NCI-H748 (cell line): ENCODE results near the gene DCBLD1.
"Not testable (repeated sequence)": the region's sequence is repeated elsewhere in the genome, so short reads cannot be mapped to it uniquely, and the experiment has no call there.

Experiments used
- DNase-seq: peaks from one replicate; lab custom pipeline; 2025; ENCODE audit not compliant: unreplicated experiment; lab: John Stamatoyannopoulos, UW

The DCBLD1 gene

DNA sequence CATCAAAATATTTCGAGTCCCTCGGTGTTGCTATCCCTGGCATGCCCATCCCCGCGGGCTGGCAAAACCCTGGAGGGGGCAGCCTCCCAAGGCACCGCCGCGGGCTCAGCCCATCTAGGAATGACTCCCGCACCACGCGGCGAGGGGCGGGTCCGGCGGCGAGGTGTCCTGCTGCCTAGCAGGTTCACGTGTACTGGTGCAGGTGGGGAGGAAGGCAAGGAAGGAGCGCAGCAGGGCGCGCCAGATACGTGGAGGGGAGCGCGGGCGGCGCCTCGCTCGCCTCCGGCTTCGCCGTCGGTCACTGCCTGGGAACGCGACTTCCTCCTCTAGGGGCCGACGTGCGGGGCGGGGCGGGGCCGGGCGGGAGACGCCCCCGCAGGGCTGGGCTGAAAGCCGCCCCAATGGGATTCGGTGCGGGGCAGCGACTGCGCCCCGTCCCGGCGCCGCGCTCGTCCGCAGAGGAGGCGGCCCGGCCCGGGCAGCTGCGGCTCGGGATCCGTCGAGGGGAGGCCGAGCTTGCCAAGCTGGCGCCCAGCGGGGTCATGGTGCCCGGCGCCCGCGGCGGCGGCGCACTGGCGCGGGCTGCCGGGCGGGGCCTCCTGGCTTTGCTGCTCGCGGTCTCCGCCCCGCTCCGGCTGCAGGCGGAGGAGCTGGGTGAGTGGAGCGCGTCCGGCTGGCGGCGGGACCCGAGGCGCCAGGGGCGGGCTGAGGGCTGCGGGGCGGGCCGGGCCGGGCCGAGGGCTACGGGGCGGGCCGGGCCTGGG, at the start of gene DCBLD1:
Gene DCBLD1, plus strand, starts transcription at position 435 of the 764 bp plus-strand sequence. Its CDS starts 108 bp downstream, at position 543.
- peak; percentile 81 for DNase-seq

DNA sequence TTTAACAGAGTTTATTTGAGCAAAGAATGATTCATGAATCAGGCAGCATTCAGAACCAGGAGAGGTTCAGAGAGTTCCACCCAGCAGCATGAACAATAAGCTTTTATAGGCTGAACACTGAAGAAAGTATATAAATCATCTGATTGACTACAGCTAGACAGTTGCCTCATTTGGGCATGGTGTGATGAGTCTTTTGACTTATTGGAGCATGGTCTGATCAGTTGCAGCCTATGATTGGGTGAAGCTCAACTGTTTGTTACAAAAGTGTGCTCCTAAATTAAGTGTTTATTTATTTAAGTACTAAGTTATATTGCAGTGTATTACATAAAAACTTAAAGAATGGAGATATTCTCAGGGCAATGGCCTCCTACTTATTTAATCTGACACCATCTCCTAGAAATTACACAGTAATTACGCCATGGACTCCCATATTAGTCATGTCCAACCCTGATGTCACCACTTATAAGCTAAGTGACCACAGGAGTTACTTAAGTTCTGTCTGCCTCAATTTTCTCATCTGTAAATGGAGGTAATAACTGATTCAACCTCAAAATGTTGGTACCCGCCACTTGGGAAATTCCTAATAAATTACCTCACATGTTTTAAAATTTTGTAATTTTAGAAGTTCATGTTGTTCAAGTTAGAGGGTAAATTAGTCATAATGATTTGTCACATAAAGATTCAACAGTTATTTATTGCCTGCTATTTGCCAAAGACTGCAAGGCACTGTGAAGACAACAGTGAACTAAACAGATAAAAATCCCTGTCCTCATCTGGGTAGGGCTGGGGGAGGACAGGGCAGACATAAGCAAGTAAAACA, 41.6 kb upstream of the DCBLD1 start:
- DNase-seq, result no peak

DNA sequence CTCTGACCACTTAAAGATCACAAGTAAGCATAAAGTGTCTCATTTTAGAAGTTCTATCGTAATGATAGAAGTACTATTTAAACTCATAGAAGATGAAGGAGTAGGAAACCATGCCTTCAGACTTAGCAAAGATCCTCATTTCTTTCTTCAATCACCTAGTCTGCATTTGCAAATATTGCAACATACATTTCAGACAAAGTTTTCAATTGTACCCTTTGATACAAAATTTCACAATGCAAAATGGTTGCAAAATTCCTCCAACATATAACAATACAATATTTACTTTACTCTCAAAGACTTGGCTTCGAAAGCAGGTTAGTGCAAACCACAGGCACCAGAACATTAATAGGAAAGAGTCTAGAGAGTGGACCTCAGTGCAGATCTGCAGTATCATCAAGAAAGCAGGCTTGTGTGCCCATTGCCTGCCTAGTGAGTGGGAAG, 40.6 kb upstream of the DCBLD1 start:
- DNase-seq, result no peak

DNA sequence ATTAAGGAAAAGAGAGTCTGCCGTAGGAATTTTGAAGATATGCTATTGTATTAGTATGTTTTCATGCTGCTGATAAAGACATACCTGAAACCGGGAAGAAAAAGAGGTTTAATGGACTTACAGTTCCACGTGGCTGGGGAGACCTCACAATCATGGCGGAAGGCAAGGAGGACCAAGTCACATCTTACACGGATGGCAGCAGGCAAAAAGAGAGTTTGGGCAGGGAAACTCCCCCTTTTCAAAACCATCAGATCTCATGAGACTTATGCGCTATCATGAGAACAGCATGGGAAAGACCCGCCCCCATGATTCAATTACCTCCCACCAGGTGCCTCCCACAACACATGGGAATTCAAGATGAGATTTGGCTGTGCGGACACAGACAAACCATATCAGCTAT, 40.2 kb upstream of the DCBLD1 start:
- not testable (repeated sequence) for DNase-seq

DNA sequence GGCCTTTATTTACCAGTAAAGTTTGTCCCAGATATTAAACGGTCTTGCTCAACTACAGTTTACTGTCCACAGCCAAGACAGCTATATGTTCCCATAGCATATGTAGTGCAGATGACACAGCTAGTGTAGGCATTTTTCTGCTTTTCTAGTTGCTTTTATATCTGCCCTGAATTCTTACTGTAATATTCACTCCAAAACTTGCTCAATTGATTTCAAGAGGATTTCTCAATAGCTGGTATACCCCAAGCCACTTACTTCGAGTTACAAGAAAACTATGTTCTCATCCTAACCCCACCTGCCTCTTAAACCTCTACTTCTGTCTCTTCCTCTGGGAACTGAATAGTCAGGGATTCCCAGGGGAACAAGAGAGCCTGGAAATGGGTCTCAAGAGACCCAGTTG, 37.9 kb upstream of the DCBLD1 start:
- no peak for DNase-seq

DNA sequence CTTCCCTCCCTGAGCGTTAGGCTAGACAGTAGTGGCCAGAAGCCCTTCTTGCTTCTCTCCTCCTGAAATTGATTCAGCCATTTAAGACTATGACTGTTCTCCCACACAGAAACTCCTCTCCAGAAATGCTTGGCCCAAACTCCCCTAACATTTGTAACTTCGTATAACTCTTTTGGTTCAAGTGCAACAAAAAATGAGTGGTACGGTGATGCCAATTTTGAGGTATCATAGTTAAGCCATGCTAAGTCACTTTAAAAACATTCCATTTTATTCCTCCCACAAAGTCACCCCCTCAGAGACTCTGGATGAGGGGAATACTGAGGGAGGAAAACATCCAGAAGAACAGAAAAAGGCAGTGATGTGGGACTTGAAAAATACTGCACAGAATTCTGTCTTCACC, 35.6 kb upstream of the DCBLD1 start:
- DNase-seq, result no peak

DNA sequence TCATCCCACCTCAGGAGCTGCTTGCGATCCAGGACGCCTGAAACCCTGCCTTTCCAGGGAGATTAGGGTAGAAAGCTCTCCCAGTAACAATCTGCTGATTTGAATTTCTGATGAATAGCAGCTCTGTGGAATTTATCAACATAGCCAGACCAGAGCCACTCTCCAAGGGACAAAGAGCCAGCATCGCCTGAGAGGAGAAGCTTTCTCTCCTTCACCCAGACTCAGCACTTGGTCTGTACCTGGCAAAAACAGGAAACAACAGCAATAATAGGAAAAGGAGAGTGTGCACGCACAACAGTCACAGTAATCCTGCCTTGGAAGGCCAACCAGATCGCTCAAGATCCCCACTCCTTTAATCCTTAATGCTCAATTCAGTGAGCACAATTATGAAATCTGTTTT, 34.5 kb upstream of the DCBLD1 start:
- DNase-seq, result no peak

DNA sequence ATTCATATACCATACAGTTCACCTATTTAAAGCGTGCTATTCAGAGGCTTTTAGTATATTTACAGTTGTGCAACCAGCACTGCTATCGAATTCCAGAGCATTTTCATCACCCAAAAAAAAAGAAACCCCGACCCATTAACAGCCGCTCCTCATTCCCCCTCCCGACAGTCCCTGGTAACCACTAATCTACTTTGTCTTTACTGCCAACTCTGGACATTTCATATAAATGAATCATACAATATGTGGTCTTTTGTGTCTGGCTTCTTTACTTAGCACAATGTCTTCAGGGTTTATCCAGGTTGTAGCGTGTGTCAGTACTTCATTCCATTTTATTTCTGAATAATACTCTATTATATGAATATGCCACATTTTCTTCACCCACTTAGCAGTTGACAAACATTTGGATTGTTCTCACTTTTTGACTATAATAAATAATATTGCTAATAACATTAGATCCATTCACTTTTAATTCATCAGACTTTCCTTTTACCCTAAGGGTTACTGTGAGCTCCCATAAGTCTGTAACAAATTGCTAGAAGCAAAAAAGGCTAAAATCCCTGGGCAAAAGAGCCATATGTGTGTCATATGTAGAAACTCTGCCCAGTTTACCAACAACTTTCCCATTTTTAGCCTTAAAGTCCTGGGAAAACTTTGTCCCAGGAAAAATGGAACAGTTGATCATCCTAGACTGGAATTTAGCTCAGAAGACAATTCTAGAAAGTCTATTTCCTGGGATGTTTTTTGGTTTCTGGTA, 33.6 kb upstream of the DCBLD1 start:
- no peak for DNase-seq

DNA sequence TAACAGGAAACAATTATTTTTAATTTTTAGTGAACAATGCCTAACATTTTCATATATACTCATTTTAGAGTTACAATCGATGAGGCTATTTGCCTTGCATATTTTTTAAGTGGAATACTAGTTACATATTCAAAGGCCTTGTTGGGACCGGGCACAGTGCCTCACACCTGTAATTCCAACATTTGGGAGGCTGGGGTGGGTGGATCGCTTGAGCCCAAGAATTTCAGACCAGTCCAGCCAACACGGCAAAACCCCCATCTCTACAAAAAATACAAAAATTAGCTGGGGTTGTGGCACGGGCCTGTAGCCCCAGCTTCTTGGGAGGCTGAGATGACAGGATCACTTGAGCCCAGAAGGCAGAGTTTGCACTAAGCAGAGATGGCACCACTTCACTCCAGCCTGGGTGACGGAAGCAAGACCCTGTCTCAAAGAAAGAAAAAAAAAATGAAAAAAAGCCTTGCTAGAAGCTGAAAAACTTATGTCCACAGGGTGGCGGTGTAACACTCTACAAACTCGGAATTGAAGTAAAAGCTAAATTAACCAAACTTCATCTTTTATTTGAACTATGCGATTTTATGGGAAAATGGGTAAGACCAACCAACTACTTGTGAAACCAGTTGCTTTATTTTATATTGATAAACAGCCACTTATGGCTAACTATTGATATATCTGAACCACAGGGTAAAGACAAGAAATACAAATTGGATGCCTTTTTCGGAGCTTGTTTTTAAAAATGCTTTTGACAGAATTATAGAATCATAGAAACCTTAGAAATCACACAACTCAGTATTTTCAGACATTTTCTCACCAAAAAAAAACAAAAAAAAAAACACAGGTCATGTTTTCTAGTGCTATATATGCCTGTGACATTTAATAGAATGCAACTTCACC, 32.7 kb upstream of the DCBLD1 start:
- peak; percentile 66 for DNase-seq

DNA sequence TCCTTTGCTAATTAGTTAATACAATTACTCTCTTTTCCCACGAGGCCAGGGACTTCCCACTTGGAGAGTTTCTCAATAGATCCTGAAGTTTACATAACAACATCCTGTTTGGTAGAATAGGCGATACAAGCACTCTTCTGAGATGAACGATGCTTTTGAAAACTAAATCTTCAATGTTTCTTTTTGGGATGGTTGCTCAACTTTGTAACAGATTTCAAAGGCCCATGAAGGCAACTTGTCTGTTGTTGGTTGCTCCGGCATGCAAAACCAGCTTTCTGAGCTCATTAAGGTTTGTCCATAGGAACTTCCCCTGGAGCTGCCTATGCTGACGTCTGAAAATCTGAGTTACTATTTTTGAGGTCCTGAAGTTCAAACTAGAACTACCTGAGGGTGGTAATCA, 30.8 kb upstream of the DCBLD1 start:
- DNase-seq, result no peak

DNA sequence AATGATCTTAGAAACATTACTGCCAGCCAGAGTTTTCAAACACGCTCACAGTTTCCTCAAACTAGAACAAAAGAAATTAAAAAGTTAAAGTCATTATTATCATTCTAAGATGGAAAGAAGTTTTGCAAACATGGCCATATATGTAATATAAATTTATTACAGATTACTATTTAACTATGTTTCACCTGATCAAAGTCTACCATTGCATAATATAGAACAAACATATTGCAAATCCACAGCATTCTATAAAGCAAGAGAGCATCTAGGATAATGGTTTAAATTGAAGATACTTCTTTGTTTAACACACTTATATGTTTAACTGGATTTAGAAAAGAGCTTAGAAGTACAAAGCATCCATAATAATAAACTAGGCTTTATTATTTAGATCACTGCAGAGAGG, 26.2 kb upstream of the DCBLD1 start:
- no peak for DNase-seq

DNA sequence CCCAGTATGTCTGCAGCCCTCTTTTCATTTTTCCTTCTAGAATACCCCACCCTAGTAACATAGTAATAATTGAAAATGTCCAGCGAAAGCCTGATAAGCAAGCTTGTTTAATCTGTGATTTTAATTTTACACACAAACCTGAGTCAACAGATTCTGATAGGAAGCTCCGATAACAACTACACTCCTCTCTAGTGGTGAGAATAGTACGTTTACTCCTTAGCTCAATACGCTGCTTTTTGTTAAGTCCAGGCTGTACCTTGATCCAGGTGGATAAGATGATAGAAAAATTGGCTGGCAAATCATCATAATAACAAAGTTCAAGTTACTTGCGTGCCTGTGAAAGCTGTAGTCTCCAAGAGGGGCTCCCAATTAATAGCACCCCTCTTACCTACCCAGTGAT, 25.5 kb upstream of the DCBLD1 start:
- no peak for DNase-seq

DNA sequence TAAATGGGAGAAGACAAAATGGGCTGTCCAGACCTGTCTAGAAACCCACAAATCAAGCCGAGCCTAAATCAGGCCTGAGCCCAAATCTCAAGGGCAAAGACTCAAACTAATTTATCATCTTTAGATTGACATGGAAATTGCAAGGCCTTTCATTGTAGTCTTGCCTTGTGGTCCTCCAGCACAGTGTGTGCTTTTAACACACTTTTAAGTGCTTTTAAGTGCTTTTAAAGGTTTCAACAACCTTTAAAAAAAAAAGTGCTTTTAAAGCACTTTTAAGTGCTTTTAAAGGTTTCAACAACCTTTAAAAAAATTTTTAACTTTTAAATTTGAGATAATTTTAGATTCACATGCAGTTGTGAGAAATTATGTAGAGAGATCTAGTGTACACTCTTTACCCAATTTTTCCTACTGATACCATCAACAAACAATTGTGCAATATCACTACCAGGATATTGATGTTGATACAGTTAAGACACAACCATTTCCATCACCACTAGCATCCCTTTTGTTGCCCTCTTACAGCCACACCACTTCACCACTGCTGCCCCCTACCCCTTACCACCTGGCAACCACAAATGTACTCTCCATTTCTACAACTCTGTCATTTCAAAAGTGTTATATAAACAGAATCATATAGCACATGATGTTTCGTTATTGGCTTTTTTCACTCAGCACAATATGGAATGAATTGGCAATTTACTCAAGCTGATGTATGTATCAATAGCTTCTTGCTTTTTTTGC, 23.1 kb upstream of the DCBLD1 start:
- no peak for DNase-seq

DNA sequence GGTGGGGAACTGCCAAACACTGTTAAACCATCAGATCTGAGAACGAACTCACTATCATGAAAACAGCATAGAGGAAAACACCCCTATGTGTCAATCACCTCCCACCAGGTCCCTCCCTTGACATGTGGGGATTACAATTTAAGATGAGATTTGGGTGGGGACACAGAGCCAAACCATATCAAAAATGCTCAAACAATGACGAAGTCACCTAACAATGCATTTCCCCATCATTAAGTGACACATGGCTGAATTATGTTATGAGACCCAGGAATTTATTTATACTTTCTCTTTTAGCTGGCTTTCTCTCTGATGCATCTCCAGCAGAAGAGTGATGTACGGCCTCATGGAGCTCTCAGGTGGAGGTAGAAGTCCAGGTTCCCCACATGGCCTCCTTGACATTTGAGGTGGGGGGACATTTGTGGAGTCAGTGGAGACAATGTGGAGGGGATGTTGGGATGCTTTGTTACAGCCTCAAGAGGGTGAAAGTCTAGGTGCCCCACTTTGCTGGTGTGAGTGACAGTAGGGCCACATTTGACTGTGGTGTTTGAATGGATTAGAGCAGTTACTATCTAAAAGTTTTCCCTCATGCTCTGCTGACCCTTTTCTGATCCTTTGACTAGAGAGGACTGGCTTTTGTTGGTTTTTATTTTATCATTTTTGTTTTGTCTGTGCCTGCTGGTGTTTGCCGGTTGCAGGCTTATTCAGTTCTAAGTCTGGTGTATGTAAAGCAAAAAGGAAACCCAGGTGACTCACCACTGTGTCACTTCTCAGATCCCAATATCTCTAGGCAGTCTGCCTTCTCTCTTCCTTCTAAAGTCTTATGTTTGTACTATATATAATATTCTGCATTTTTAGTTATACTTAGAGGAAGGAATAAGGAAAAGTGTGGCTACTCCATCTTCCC, 18.5 kb upstream of the DCBLD1 start:
- DNase-seq, result no peak

DNA sequence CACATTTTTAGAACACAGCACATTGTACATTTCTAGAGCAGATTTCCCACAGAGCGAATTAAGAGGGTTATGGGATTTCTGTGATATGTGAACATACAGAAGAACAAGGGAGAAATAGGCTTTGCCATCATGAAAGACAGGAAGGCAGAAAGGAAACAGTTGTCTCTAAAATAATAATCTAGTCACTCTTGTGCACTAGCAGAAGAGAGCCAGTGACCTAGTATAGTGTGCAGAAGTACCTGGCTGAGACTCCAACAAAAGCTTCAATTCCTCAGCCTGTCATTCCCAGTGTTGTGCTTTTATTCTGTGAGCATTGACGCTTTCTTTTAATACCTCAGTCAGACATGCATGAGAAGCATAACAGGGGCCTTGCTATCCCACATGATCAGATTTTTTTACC, 17.8 kb upstream of the DCBLD1 start:
- DNase-seq, result no peak

DNA sequence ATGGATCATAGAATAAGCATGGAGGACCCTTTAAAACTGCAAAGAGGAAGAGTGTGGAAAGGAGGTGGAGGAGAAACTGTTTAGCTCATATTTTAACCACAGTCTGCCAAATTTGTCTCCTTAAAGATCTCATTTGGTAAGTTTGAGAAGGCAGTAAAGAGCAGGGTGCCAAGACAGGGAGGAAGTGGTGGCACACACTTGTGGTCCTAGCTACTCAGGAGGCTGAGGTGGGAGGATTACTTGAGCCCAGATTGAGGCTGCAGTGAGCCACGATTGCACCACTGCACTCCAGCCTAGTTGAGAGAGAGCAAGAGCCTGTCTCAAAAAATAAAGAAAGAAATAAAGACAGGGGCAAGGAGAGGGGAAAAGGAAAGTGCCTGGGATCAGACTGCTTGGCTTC, 16.8 kb upstream of the DCBLD1 start:
- no peak for DNase-seq

DNA sequence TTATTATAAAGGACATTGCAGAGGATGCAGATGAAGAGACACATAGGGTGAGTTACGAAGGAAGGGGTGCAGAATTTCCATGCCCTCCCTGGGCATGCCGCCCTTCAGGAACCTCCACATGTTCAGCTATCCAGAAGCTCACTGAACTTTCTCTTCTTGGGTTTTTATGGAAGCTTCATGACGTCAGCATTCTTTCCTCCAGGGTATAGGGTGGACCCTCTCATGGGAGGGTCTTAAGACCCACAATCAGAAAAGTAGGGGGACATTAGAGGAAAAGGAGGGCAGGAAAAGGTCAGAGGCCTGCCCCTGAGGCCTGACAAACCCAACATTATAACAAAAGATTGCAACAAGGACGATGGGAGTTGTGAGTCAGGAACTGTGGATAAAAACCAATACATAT, 14.6 kb upstream of the DCBLD1 start:
- no peak for DNase-seq

DNA sequence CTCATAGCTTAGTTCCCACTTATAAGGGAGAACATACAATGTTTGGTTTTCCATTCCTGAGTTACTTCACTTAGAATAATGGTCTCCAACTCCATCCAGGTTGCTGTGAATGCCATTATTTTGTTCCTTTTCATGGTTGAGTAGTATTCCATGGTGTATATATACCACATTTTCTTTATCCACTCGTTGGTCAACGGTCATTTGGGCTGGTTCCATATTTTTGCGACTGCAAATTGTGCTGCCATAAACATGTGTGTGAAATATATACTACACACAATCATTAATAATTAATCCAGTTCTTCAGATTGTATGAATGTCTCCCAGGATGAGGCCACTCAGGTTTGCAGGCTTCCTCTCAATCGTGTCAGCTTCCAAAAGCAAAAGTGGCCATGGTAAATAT, 13.9 kb upstream of the DCBLD1 start:
- DNase-seq, result not testable (repeated sequence)

DNA sequence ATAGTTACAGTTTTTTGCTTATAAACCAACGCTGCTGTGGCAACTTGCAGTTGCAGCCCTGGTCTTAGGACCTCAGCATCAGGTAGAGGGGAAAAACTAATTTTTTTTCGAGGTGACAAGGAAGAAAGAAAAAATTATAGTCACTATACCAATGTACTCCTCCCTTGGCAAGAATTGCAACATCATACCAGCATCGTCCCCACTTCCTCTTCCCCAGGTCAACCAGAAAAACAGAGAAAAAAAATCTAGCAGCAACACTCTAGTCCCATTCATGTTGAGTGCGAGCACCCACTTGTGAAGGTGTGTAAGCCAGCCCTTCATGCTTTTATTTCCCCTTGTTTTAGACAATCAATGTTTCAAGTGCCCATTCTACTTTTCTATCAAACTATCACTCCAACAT, 13.1 kb upstream of the DCBLD1 start:
- no peak for DNase-seq
